ENCODE results near the gene RNF150. TPM values are rescaled to one million over a fixed set of nuclear protein-coding genes. Genes with fewer than 3 reads are reported as not detected.
A peak's percentile ranks its signal among the peaks of the same experiment; 100 is the strongest.

RNF150 gene
- total and polyA plus RNA-seq, 8 donors: 0.31 to 88.1 (median 8.3) TPM

GRCh38 chr4:141006242-141006802 is 126.9 kb downstream of the RNF150 start:
- Histone ChIP-seq H3K27ac (no peak overlapping the region), H3K36me3 (no peaks in the 10 kb centered on the region), H3K9me3 (no peaks in the 10 kb centered on the region), H3K4me3 (no peak overlapping the region), H3K4me1 (peaks cover 0 to 12% (median 2%) of the 10 kb centered on the region in 4 donors), H3K27me3 (no peaks in the 10 kb centered on the region)
- TF ChIP-seq POLR2AphosphoS5 (IDR thresholded peaks at IDR 0.05): no peak
- TF ChIP-seq POLR2A (IDR thresholded peaks at IDR 0.05): no peak
- TF ChIP-seq EP300 (IDR thresholded peaks at IDR 0.05): no peak
- no peak for TF ChIP-seq CTCF (IDR thresholded peaks at IDR 0.05)
- DNase-seq: no peak
- intact Hi-C loops (cut with DNase I; ENCODE audit: low total_unique reads): no loop called here
- 53 to 66% (median 60%) methylated on average over 4 of the region's 4 CpGs for WGBS, 5 donors

DNA sequence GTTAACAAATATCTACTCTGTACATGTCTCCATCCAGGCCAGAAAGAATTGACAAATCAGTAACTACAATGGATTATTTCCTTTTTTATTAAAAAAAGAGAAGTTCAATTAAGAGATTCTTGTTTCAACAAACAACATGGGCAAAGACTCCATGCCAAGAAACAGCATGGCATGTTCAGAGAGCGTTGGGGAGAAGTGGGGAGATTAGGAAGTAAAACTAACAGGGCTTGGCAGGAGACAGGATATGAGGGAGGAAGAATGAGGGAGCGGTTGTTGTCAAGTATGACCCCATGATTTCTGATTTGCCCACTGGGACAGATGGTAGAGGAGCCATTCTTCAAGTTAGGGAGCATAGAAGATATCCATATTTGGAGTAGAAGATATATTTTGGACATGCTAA is 128.4 kb downstream of the RNF150 start:
- DNase-seq: no peak
- Histone ChIP-seq H3K4me1 (peaks cover 0 to 18% (median 2%) of the 10 kb centered on the region in 4 donors), H3K27ac (no peak overlapping the region), H3K27me3 (no peaks in the 10 kb centered on the region), H3K36me3 (no peaks in the 10 kb centered on the region), H3K9me3 (no peaks in the 10 kb centered on the region), H3K4me3 (no peak overlapping the region)
- TF ChIP-seq CTCF (IDR thresholded peaks at IDR 0.05): no peak
- TF ChIP-seq EP300 (IDR thresholded peaks at IDR 0.05): no peak
- TF ChIP-seq POLR2A (IDR thresholded peaks at IDR 0.05): no peak
- no peak for TF ChIP-seq POLR2AphosphoS5 (IDR thresholded peaks at IDR 0.05)
- 68 to 82% (median 71%) methylated on average over 2 of the region's 2 CpGs for WGBS, 5 donors
- intact Hi-C loops (cut with DNase I; ENCODE audit: low total_unique reads): no loop called here

- Histone ChIP-seq H3K27me3 (no peaks in the 10 kb centered on the region), H3K36me3 (no peaks in the 10 kb centered on the region), H3K27ac (peak overlapping the region in 3 of 5 donors; percentile 24 to 72 (median 36)), H3K9me3 (no peaks in the 10 kb centered on the region), H3K4me3 (no peak overlapping the region), H3K4me1 (peaks cover 0 to 23% (median 2%) of the 10 kb centered on the region in 4 donors)
- intact Hi-C loops (cut with DNase I; ENCODE audit: low total_unique reads): no loop called here
- TF ChIP-seq EP300 (IDR thresholded peaks at IDR 0.05) (no peak), POLR2A (IDR thresholded peaks at IDR 0.05) (no peak), CTCF (IDR thresholded peaks at IDR 0.05) (no peak), POLR2AphosphoS5 (IDR thresholded peaks at IDR 0.05) (no peak)
- 59 to 76% (median 71%) methylated on average over 4 of the region's 4 CpGs for WGBS, 5 donors
- DNase-seq: no peak
Observed at GRCh38 chr4:141003193-141003592, 130.1 kb downstream of the RNF150 start.

GRCh38 chr4:141002323-141002805 is 130.9 kb downstream of the RNF150 start:
- Histone ChIP-seq H3K4me1 (peaks cover 0 to 23% (median 2%) of the 10 kb centered on the region in 4 donors), H3K9me3 (no peaks in the 10 kb centered on the region), H3K36me3 (no peaks in the 10 kb centered on the region), H3K4me3 (no peak overlapping the region), H3K27me3 (no peaks in the 10 kb centered on the region), H3K27ac (peak overlapping the region in 3 of 5 donors; percentile 24 to 72 (median 36))
- 36 to 60% (median 53%) methylated on average over 4 of the region's 4 CpGs for WGBS, 5 donors
- peak in 1 of 2 donors; percentile 21 for DNase-seq
- intact Hi-C loops (cut with DNase I; ENCODE audit: low total_unique reads): no loop called here
- peak in 2 of 3 donors; percentile 24 to 35 for TF ChIP-seq POLR2AphosphoS5 (IDR thresholded peaks at IDR 0.05)
- no peak for TF ChIP-seq POLR2A (IDR thresholded peaks at IDR 0.05)

DNA sequence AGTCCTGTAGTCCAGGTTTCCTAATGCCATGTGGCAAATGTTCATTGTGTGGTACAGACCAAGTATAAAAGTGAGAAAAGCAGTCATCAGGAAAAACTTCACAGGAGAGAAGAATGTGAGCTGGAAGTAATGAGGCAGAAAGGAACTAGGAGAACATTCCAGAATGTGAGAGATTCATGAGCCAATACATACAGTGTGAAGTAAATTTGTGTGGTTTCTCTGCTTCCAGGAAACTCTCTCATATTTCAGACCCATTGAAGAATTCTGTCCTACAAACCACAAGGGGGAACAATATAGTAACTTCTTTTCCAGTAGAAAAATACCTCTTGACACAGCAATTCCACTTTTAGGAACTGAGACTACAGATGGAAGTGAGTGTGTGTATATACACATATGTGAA is 136.5 kb downstream of the RNF150 start:
- Histone ChIP-seq H3K27ac (peak overlapping the region in 2 of 5 donors; percentile 25 to 61), H3K36me3 (no peaks in the 10 kb centered on the region), H3K4me3 (no peak overlapping the region), H3K9me3 (no peaks in the 10 kb centered on the region), H3K4me1 (peaks cover 0 to 35% (median under 1%) of the 10 kb centered on the region in 4 donors), H3K27me3 (no peaks in the 10 kb centered on the region)
- DNase-seq: no peak
- TF ChIP-seq POLR2AphosphoS5 (IDR thresholded peaks at IDR 0.05) (no peak), POLR2A (IDR thresholded peaks at IDR 0.05) (no peak), EP300 (IDR thresholded peaks at IDR 0.05) (no peak), CTCF (IDR thresholded peaks at IDR 0.05) (no peak)
- intact Hi-C loops (cut with DNase I; ENCODE audit: low total_unique reads): no loop called here

All from stomach (tissue), 9 donors.